HL-60 (cell line): ENCODE data around the gene MED28.

Experiments used
- DNase-seq, 2 experiments: peaks; one replicate each; pipeline ENCODE4 v3.0.0-alpha.2; 2010 to 2020; ENCODE audit warnings: low read depth in 1 of 2, low spot score in 1 of 2
- H3K27ac ChIP-seq: fragments of 250-450 bp; sonication (Bioruptor Pico); replicated peaks from 2 replicates; pipeline ENCODE4 v1.5.1; 2020; ENCODE audit warnings: mild to moderate bottlenecking, moderate library complexity
- H3K27me3 ChIP-seq: fragments of 250-450 bp; sonication (Bioruptor Pico); 2 replicates; pipeline ENCODE4 v1.5.1; 2021; ENCODE audit warnings: mild to moderate bottlenecking, moderate library complexity; ENCODE audit not compliant: insufficient read depth, poor library complexity, severe bottlenecking
- H3K4me3 ChIP-seq: replicated peaks from 2 replicates; pipeline ENCODE4 v1.5.1; 2011; ENCODE audit warnings: mild to moderate bottlenecking, control low read depth, low read length; ENCODE audit not compliant: insufficient read depth
- CTCF ChIP-seq: IDR thresholded peaks from one replicate; pipeline ENCODE4 v1.5.1; 2011; ENCODE audit warnings: low read length, control low read depth, inconsistent platforms; ENCODE audit not compliant: insufficient read depth
- GABPA ChIP-seq: IDR thresholded peaks from 2 replicates; pipeline ENCODE4 v1.6.1; 2012; ENCODE audit warnings: low read depth
- POLR2AphosphoS5 ChIP-seq: IDR thresholded peaks from 2 replicates; pipeline ENCODE4 v1.6.1; 2012; ENCODE audit warnings: low read depth
- SPI1 ChIP-seq: IDR thresholded peaks from 2 replicates; pipeline ENCODE4 v1.6.1; 2012; ENCODE audit warnings: low read depth, mild to moderate bottlenecking, borderline replicate concordance
- TF ChIP-seq, protein P1 (sequence below): IDR thresholded peaks from 2 replicates; pipeline ENCODE4 v1.6.1; 2012; ENCODE audit warnings: low read depth; ENCODE audit not compliant: insufficient replicate concordance

MED28 gene

GRCh38 chr4:17578482-17578891, 36.0 kb upstream of the MED28 start:
- H3K4me3 ChIP-seq, result peak overlapping the region; percentile 87
- TF ChIP-seq SPI1 (no peak), POLR2AphosphoS5 (no peak), GABPA (no peak), CTCF (no peak)
- TF ChIP-seq, protein P1, sequence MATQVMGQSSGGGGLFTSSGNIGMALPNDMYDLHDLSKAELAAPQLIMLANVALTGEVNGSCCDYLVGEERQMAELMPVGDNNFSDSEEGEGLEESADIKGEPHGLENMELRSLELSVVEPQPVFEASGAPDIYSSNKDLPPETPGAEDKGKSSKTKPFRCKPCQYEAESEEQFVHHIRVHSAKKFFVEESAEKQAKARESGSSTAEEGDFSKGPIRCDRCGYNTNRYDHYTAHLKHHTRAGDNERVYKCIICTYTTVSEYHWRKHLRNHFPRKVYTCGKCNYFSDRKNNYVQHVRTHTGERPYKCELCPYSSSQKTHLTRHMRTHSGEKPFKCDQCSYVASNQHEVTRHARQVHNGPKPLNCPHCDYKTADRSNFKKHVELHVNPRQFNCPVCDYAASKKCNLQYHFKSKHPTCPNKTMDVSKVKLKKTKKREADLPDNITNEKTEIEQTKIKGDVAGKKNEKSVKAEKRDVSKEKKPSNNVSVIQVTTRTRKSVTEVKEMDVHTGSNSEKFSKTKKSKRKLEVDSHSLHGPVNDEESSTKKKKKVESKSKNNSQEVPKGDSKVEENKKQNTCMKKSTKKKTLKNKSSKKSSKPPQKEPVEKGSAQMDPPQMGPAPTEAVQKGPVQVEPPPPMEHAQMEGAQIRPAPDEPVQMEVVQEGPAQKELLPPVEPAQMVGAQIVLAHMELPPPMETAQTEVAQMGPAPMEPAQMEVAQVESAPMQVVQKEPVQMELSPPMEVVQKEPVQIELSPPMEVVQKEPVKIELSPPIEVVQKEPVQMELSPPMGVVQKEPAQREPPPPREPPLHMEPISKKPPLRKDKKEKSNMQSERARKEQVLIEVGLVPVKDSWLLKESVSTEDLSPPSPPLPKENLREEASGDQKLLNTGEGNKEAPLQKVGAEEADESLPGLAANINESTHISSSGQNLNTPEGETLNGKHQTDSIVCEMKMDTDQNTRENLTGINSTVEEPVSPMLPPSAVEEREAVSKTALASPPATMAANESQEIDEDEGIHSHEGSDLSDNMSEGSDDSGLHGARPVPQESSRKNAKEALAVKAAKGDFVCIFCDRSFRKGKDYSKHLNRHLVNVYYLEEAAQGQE, result no peak
- peak in 1 of 2 experiments; percentile 58 for DNase-seq
- no peaks in the 10 kb centered on the region for H3K27me3 ChIP-seq
- peak overlapping the region; percentile 86 for H3K27ac ChIP-seq

- TF ChIP-seq GABPA (no peak), CTCF (no peak), SPI1 (no peak), POLR2AphosphoS5 (no peak)
- TF ChIP-seq, protein P1, result no peak
- Histone ChIP-seq H3K4me3 (no peak overlapping the region), H3K27ac (no peak overlapping the region), H3K27me3 (no peaks in the 10 kb centered on the region)
- DNase-seq, result no peak
Measured at GRCh38 chr4:17580969-17581368, 33.5 kb upstream of the MED28 start.

DNA sequence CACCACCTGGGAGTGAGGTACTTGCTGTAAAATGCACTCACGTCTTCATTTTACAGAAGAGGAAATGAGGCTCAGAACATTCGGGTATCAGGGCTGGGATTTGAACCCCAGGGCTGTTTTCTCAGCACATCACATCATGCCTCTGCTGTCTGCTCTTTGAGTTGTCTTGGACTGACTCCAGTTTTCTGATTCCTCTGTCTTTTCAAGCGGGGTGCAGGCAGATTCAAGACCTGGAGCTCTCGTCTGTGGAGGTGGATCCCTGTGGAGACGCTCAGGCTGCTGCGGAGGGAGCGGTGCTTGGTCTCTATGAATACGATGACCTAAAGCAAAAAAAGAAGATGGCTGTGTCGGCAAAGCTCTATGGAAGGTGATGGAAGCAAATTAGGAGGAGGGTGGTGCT, 31.2 kb upstream of the MED28 start:
- Histone ChIP-seq H3K4me3 (no peak overlapping the region), H3K27ac (no peak overlapping the region), H3K27me3 (no peaks in the 10 kb centered on the region)
- TF ChIP-seq POLR2AphosphoS5 (no peak), SPI1 (no peak), GABPA (no peak), CTCF (no peak)
- TF ChIP-seq, protein P1, result no peak
- DNase-seq, result no peak
